GM19467 (cell line): Measurements from ENCODE around the gene TNS1.

Experiments used
- ATAC-seq: cut with Tn5 transposase; IDR thresholded peaks from one replicate; pipeline ENCODE4 v1.9.1; 2021; ENCODE audit warnings: mild to moderate bottlenecking, moderate library complexity; ENCODE audit not compliant: unreplicated experiment

The TNS1 gene

GRCh38 chr2:218015586-218016521 is 13.1 kb upstream of the TNS1 start:
- no peak for ATAC-seq

GRCh38 chr2:218014706-218015585 is 12.2 kb upstream of the TNS1 start:
- no peak for ATAC-seq

- no peak for ATAC-seq
Observed at GRCh38 chr2:218013289-218013688, 10.5 kb upstream of the TNS1 start.

- no peak for ATAC-seq
Observed at GRCh38 chr2:218012284-218012683, 9.5 kb upstream of the TNS1 start.

- no peak for ATAC-seq
Observed at GRCh38 chr2:218011653-218012040, 8.9 kb upstream of the TNS1 start.

- ATAC-seq = no peak
Observed at GRCh38 chr2:218010984-218011652, 8.3 kb upstream of the TNS1 start.

GRCh38 chr2:218010140-218010983 is 7.6 kb upstream of the TNS1 start:
- no peak for ATAC-seq

GRCh38 chr2:218009765-218010139 is 7.0 kb upstream of the TNS1 start:
- ATAC-seq = no peak

GRCh38 chr2:218009231-218009630 is 6.4 kb upstream of the TNS1 start:
- no peak for ATAC-seq

GRCh38 chr2:218008060-218009040 is 5.6 kb upstream of the TNS1 start:
- ATAC-seq = no peak

GRCh38 chr2:218006741-218007140 is 3.9 kb upstream of the TNS1 start:
- no peak for ATAC-seq

GRCh38 chr2:218005486-218005885 is 2.7 kb upstream of the TNS1 start:
- ATAC-seq = no peak

GRCh38 chr2:218005028-218005427 is 2.2 kb upstream of the TNS1 start:
- no peak for ATAC-seq

GRCh38 chr2:218003981-218004419 is 1.2 kb upstream of the TNS1 start:
- ATAC-seq = no peak

GRCh38 chr2:218003281-218003944 is 618 bp upstream of the TNS1 start:
- no peak for ATAC-seq

GRCh38 chr2:218002143-218002844 is 501 bp downstream of the TNS1 start:
- no peak for ATAC-seq

- ATAC-seq = no peak
Observed at GRCh38 chr2:218001629-218002028, 1.2 kb downstream of the TNS1 start.

GRCh38 chr2:218000136-218000535 is 2.7 kb downstream of the TNS1 start:
- ATAC-seq = no peak
